ENCODE results near the gene ANAPC10. TPM values are rescaled to one million over a fixed set of nuclear protein-coding genes. Genes with fewer than 3 reads are reported as not detected.

ANAPC10 gene
- total RNA-seq, 1 experiment from 2014 or later: 10.5 TPM

GRCh38 chr4:145048817-145049216 lies 49.2 kb downstream of the ANAPC10 start:
- no peak for TF ChIP-seq TCF7L2 (IDR thresholded peaks at IDR 0.05; ENCODE audit: low read depth, low read length)
- no peak for TF ChIP-seq SIN3A (IDR thresholded peaks at IDR 0.05; ENCODE audit: borderline replicate concordance, insufficient read depth, low read depth, low read length)
- no peak for TF ChIP-seq POLR2AphosphoS5 (IDR thresholded peaks at IDR 0.05; ENCODE audit: low read depth, low read length)
- no peak for TF ChIP-seq REST (IDR thresholded peaks at IDR 0.05; ENCODE audit: insufficient read depth in 1 of 2, low read depth in 2 of 2, low read length in 1 of 2)
- TF ChIP-seq CTCF (IDR thresholded peaks at IDR 0.05): no peak
- intact Hi-C loops (cut with micrococcal nuclease; ENCODE audit: unreplicated experiment): no loop called here
- in situ Hi-C loops (cut with HindIII; ENCODE audit: low pct_unique_long_range_greater_than_20kb, low sequenced_read_pairs): no loop called here
- ATAC-seq (no peak), DNase-seq (ENCODE audit: low read depth, low spot score) (no peak)
- ChIA-PET POLR2A (no interaction called here), CTCF (no interaction called here)
- BruUV-seq (replicated peaks): no TSS peak
- Histone ChIP-seq H3K27ac (ENCODE audit: low read length) (no peak overlapping the region), H3K4me3 (ENCODE audit: low read depth in 2 of 2, low read length in 2 of 2) (no peak overlapping the region), H3K9me3 (ENCODE audit: control insufficient read depth, insufficient read depth, low read depth, low read length) (no peaks in the 10 kb centered on the region), H3K36me3 (ENCODE audit: control insufficient read depth, insufficient read depth, low read length) (no peaks in the 10 kb centered on the region), H3K4me1 (ENCODE audit: control insufficient read depth, insufficient read depth, low read length) (no peaks in the 10 kb centered on the region), H3K27me3 (ENCODE audit: control insufficient read depth, insufficient read depth, low read length) (no peaks in the 10 kb centered on the region)

GRCh38 chr4:145047151-145047550 lies 50.8 kb downstream of the ANAPC10 start:
- no peak for TF ChIP-seq SIN3A (IDR thresholded peaks at IDR 0.05; ENCODE audit: borderline replicate concordance, insufficient read depth, low read depth, low read length)
- TF ChIP-seq TCF7L2 (IDR thresholded peaks at IDR 0.05; ENCODE audit: low read depth, low read length): no peak
- no peak for TF ChIP-seq REST (IDR thresholded peaks at IDR 0.05; ENCODE audit: insufficient read depth in 1 of 2, low read depth in 2 of 2, low read length in 1 of 2)
- no peak for TF ChIP-seq POLR2AphosphoS5 (IDR thresholded peaks at IDR 0.05; ENCODE audit: low read depth, low read length)
- no peak for TF ChIP-seq CTCF (IDR thresholded peaks at IDR 0.05)
- Histone ChIP-seq H3K4me1 (ENCODE audit: control insufficient read depth, insufficient read depth, low read length) (no peaks in the 10 kb centered on the region), H3K27me3 (ENCODE audit: control insufficient read depth, insufficient read depth, low read length) (no peaks in the 10 kb centered on the region), H3K9me3 (ENCODE audit: control insufficient read depth, insufficient read depth, low read depth, low read length) (no peaks in the 10 kb centered on the region), H3K36me3 (ENCODE audit: control insufficient read depth, insufficient read depth, low read length) (no peaks in the 10 kb centered on the region), H3K27ac (ENCODE audit: low read length) (no peak overlapping the region), H3K4me3 (ENCODE audit: low read depth in 2 of 2, low read length in 2 of 2) (no peak overlapping the region)
- in situ Hi-C loops (cut with HindIII; ENCODE audit: low pct_unique_long_range_greater_than_20kb, low sequenced_read_pairs) (no loop called here), intact Hi-C loops (cut with micrococcal nuclease; ENCODE audit: unreplicated experiment) (no loop called here)
- ATAC-seq (no peak), DNase-seq (ENCODE audit: low read depth, low spot score) (no peak)
- BruUV-seq (replicated peaks): no TSS peak
- CTCF ChIA-PET: no interaction called here
- POLR2A ChIA-PET: no interaction called here
